GM23248 (cell line): ENCODE results near the gene SCN4A. TPM values are rescaled to one million over a fixed set of nuclear protein-coding genes. Genes with fewer than 3 reads are reported as not detected.
"Not testable (repeated sequence)": the region's sequence is repeated elsewhere in the genome, so short reads cannot be mapped to it uniquely, and the experiment has no call there.

Experiments
- DNase-seq: peaks from one replicate; pipeline ENCODE4 v3.0.0-alpha.2; 2015
- H2AFZ ChIP-seq: fragments of 200-600 bp; sonication (generic); 2 replicates; pipeline ENCODE4 v1.6.1; 2016; ENCODE audit warnings: antibody characterized with exemption
- H3F3A ChIP-seq: fragments of 200-600 bp; sonication (generic); 2 replicates; pipeline ENCODE4 v1.6.1; 2016; ENCODE audit warnings: mild to moderate bottlenecking, antibody characterized with exemption, mixed run types; ENCODE audit not compliant: insufficient read depth
- H3K27ac ChIP-seq: fragments of 200-600 bp; sonication (generic); 2 replicates; pipeline ENCODE4 v1.5.1; 2016; ENCODE audit warnings: mild to moderate bottlenecking
- H3K27me3 ChIP-seq: fragments of 200-600 bp; sonication (generic); replicated peaks from 2 replicates; pipeline ENCODE4 v1.6.1; 2016; ENCODE audit warnings: mild to moderate bottlenecking; ENCODE audit not compliant: insufficient read depth
- H3K36me3 ChIP-seq: fragments of 200-600 bp; sonication (generic); 2 replicates; pipeline ENCODE4 v1.6.1; 2016; ENCODE audit warnings: low read depth, mild to moderate bottlenecking
- H3K4me1 ChIP-seq: fragments of 200-600 bp; sonication (generic); 2 replicates; pipeline ENCODE4 v1.6.1; 2016; ENCODE audit warnings: mild to moderate bottlenecking; ENCODE audit not compliant: insufficient read depth
- H3K4me2 ChIP-seq: fragments of 200-600 bp; sonication (generic); one replicate; pipeline ENCODE4 v1.6.1; 2016; ENCODE audit warnings: mild to moderate bottlenecking; ENCODE audit not compliant: unreplicated experiment
- H3K4me3 ChIP-seq: fragments of 200-600 bp; sonication (generic); 2 replicates; pipeline ENCODE4 v1.5.1; 2016; ENCODE audit warnings: mild to moderate bottlenecking
- H3K79me2 ChIP-seq: fragments of 200-600 bp; sonication (generic); 2 replicates; pipeline ENCODE4 v1.6.1; 2016; ENCODE audit warnings: mild to moderate bottlenecking; ENCODE audit not compliant: insufficient read depth
- H3K9ac ChIP-seq: fragments of 200-600 bp; sonication (generic); 2 replicates; pipeline ENCODE4 v1.6.1; 2016; ENCODE audit warnings: mild to moderate bottlenecking
- H3K9me2 ChIP-seq: fragments of 200-600 bp; sonication (generic); 2 replicates; pipeline ENCODE4 v1.6.1; 2016; ENCODE audit warnings: mixed run types, mild to moderate bottlenecking, moderate library complexity; ENCODE audit not compliant: insufficient read depth
- H3K9me3 ChIP-seq: fragments of 200-600 bp; sonication (generic); one replicate; pipeline ENCODE4 v1.6.1; 2017; ENCODE audit warnings: low read depth
- H4K20me1 ChIP-seq: fragments of 200-600 bp; sonication (generic); 2 replicates; pipeline ENCODE4 v1.6.0; 2016; ENCODE audit not compliant: insufficient read depth
- EZH2 ChIP-seq: fragments of 200-600 bp; sonication (generic); IDR thresholded peaks from 2 replicates; pipeline ENCODE4 v1.6.1; 2018; ENCODE audit warnings: antibody characterized with exemption, mild to moderate bottlenecking; ENCODE audit not compliant: insufficient read depth, poor library complexity, severe bottlenecking
- EZH2phosphoT487 ChIP-seq: fragments of 200-600 bp; sonication (generic); IDR thresholded peaks from 2 replicates; pipeline ENCODE4 v1.6.1; 2018; ENCODE audit warnings: antibody characterized with exemption, moderate library complexity, mild to moderate bottlenecking, low read depth; ENCODE audit not compliant: insufficient read depth
- WGBS, 2 experiments: methylation state at CpG; one replicate each; pipeline ENCODE4 v1.1.6; 2015 to 2017; ENCODE audit warnings: low lambda C conversion rate in 2 of 2, low coverage in 1 of 2; ENCODE audit errors: missing lambda C conversion rate in 2 of 2; 5-methylcytosine and 5-hydroxymethylcytosine counted together
- in situ Hi-C: fragments of 300-500 bp; cut with MboI; formaldehyde crosslinking; loops from 2 replicates; pipeline ENCODE4 v1.15.0; 2020
- polyA plus RNA-seq: library from polyadenylated mRNA; unstranded; fragments of >200 nt; fragmentation: Nextera tagmentation; extraction: Ambion mirVana; gene quantifications from 2 replicates; pipeline ENCODE4 v1.2.1, GENCODE V29; 2016
- total RNA-seq: library from RNA; depleted of rRNA; stranded (reverse); fragments of >200 nt; shearing (Covaris generic); gene quantifications from 2 replicates; pipeline ENCODE4 v1.2.3, GENCODE V29; 2014; rRNA removed

SCN4A gene
- total RNA-seq (not detected in 2 replicates), polyA plus RNA-seq (not detected in 2 replicates)

DNA sequence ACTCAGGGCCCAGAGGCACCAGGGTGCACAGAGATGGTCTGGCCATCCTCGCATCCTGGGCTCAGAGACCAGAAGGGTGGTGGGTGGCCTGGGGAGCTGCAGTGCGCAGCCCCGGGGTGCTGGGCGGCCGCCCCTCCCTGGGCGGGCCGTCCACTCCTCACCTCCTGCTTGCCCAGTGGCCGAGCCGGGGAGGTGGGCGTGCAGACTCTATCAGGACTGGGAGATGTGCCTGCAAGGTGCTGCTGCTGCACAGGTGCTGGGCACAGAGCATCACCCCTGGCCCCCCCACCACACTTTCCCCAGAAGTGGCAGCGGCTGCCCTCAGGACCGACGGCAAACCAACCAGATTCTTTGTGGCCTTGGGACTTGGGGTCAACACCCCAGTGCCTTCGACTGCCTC lies at the start of gene SCN4A:
Gene SCN4A, minus strand, starts transcription at position 123 of the 400 bp plus-strand sequence. Its CDS starts 77 bp downstream, at position 46.
- Histone ChIP-seq H3K4me3 (no peak within 1 kb of the TSS), H3K27me3 (no peaks in the 10 kb centered on the region), H3K9me3 (no peaks in the 10 kb centered on the region), H3K36me3 (no peaks in the 10 kb centered on the region), H3K4me1 (peaks cover 13% of the 10 kb centered on the region), H3F3A (0 out of 2 replicates have a peak, but pooled peaks cover 5% of the 10 kb centered on the region), H4K20me1 (no peaks in the 10 kb centered on the region), H3K9ac (no peak within 1 kb of the TSS), H3K9me2 (no peaks in the 10 kb centered on the region), H3K4me2 (peak within 1 kb of the TSS; percentile 1), H3K79me2 (no peaks in the 10 kb centered on the region), H2AFZ (no peak within 1 kb of the TSS), H3K27ac (no peak within 1 kb of the TSS)
- in situ Hi-C loops: no loop called here
- TF ChIP-seq EZH2phosphoT487 (no peak), EZH2 (no peak)
- 93 to 97% methylated on average over 11 to 14 of the region's 14 CpGs for WGBS, 2 experiments
- DNase-seq: no peak

DNA sequence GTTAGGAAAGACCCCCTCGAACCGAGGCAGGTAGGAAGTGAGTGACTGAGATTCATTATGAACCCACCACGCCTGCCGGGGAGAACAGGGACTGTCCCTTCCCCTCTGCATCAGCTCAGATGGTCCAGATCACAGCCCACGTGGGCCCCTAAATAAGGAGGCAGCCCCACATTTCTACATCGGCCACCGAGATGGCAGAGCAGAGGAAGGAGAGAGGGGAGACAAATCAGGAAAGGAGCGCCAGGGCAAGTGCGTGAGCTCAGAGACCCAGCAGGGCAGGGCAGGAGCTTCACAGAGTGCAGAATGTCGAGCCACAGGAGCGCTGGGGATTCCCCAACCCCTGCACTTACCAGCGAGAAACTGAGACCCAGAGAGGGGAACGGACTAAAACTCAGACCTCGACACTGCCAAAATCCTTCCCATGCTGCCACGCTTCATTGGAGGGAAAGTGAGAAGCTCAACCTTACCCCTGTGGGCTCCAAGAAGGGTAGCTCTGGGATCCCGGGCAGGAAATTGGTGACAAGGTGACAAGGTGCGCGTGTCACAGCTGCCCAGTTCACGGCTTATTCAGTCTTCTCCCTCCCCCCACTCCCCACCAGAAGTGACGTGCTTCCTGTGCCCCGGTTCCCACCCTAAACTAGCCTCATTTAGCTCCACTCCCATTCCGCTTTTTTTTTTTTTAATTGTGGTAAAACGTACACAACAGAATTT lies 47.5 kb upstream of the SCN4A start, which contains the start of gene ICAM2:
Gene ICAM2, minus strand, starts transcription at position 578 of the 711 bp plus-strand sequence. CDS start 13,942 bp downstream, outside the sequence.
- H2AFZ ChIP-seq: peak within 1 kb of the TSS; percentile 69
- H3K4me1 ChIP-seq: no peaks in the 10 kb centered on the region
- in situ Hi-C loops: loop anchor here (10.0 kb wide), 1 partner anchor 95 kb away; no protein-coding TSS in a partner anchor

DNA sequence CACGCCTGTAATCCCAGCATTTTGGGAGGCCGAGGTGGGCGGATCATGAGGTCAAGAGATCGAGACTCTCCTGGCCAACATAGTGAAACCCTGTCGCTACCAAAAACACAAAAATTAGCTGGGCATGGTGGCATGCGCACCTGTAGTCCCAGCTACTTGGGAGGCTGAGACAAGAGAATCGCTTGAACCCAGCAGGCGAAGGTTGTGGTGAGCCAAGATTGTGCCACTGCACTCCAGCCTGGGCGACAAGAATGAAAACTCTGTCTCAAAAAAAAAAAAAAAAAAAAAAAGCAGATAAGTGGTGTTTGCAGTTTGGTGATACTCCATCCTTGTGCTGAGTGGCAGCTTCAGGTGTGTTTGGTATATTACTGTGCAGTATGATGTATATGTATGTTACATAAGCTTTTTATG lies 46.8 kb upstream of the SCN4A start:
- 75 to 76% methylated on average over 9 of the region's 9 CpGs for WGBS, 2 experiments
- DNase-seq, H3K36me3 ChIP-seq, H3K27me3 ChIP-seq, H3K9me2 ChIP-seq, H3K4me3 ChIP-seq, in situ Hi-C loops, H3K9ac ChIP-seq, H4K20me1 ChIP-seq, H3K9me3 ChIP-seq, H3K79me2 ChIP-seq, H3K4me2 ChIP-seq, H3K4me1 ChIP-seq, H2AFZ ChIP-seq, H3K27ac ChIP-seq, H3F3A ChIP-seq: not testable (repeated sequence)

More for the DNA sequence above, 47.5 kb upstream of the SCN4A start, which contains the start of gene ICAM2:
- peak within 1 kb of the TSS; percentile 26 for H3K4me2 ChIP-seq
- H3K27ac ChIP-seq: no peak within 1 kb of the TSS
- H3K4me3 ChIP-seq: peak within 1 kb of the TSS; percentile 12
- no peak for TF ChIP-seq EZH2phosphoT487
- no peak for TF ChIP-seq EZH2
- H3F3A ChIP-seq: no peaks in the 10 kb centered on the region
- no peaks in the 10 kb centered on the region for H3K79me2 ChIP-seq
- no peak for DNase-seq
- H3K36me3 ChIP-seq: no peaks in the 10 kb centered on the region
- no peak within 1 kb of the TSS for H3K9ac ChIP-seq
- H3K9me2 ChIP-seq: no peaks in the 10 kb centered on the region
- no peaks in the 10 kb centered on the region for H4K20me1 ChIP-seq
- WGBS, 2 experiments: 17 to 22% methylated on average over 22 to 23 of the region's 23 CpGs
- H3K9me3 ChIP-seq: no peaks in the 10 kb centered on the region
- H3K27me3 ChIP-seq: no peaks in the 10 kb centered on the region

DNA sequence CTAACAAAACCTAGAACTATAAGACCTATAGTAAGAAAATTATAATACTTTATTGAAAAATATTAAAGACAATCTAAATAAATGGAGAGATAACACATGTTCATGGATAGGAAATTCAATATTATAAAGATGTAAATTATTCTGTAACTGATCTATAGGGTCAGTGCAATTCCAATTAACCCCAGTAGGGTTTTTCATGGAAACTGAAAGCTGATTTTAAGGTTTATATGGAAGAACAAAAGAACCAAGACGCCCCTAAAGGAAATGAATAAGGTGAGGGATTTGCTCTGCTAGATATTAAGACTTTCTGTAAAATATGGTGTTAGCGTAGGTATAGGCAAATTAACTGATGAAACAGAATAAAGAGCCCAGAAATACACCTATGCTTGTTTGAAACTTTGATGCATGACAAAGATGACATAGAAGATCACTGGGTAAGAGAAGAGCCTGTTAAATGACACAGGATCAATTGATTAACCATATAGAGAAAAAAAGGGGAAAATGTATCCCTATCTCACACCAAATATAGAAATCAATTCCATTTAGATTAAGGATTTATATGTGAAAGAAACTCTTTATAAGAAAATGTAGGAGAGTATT lies 44.8 kb upstream of the SCN4A start:
- in situ Hi-C loops: no loop called here
- Histone ChIP-seq H4K20me1 (no peaks in the 10 kb centered on the region), H3K27ac (no peak overlapping the region), H3K4me3 (no peak overlapping the region), H3K27me3 (no peaks in the 10 kb centered on the region), H3K9ac (no peak overlapping the region), H3F3A (no peaks in the 10 kb centered on the region), H3K4me2 (no peak overlapping the region), H2AFZ (no peak overlapping the region), H3K9me3 (no peaks in the 10 kb centered on the region), H3K9me2 (no peaks in the 10 kb centered on the region), H3K4me1 (no peaks in the 10 kb centered on the region), H3K79me2 (no peaks in the 10 kb centered on the region), H3K36me3 (no peaks in the 10 kb centered on the region)
- TF ChIP-seq EZH2 (no peak), EZH2phosphoT487 (no peak)
- WGBS, 2 experiments: 66 to 82% methylated on average over 2 of the region's 2 CpGs
- no peak for DNase-seq
